HG03066 (cell line): ENCODE data around the gene ADAMTS17.

Experiments used
- ATAC-seq: cut with Tn5 transposase; IDR thresholded peaks from one replicate; pipeline ENCODE4 v1.9.1; 2021; ENCODE audit warnings: low read depth; ENCODE audit not compliant: unreplicated experiment

The ADAMTS17 gene

GRCh38 chr15:100116416-100117190, 225.2 kb downstream of the ADAMTS17 start:
- no peak for ATAC-seq

GRCh38 chr15:100115711-100116090, 226.1 kb downstream of the ADAMTS17 start:
- no peak for ATAC-seq

- ATAC-seq: no peak
These were observed 226.6 kb downstream of the ADAMTS17 start for GRCh38 chr15:100115066-100115710.

GRCh38 chr15:100114571-100114970, 227.2 kb downstream of the ADAMTS17 start:
- no peak for ATAC-seq

- no peak for ATAC-seq
These were observed 227.7 kb downstream of the ADAMTS17 start for GRCh38 chr15:100114100-100114499.

GRCh38 chr15:100113351-100114080, 228.3 kb downstream of the ADAMTS17 start:
- ATAC-seq: no peak

GRCh38 chr15:100112636-100113305, 229.0 kb downstream of the ADAMTS17 start:
- ATAC-seq: no peak

GRCh38 chr15:100112061-100112420, 229.7 kb downstream of the ADAMTS17 start:
- ATAC-seq: no peak

- ATAC-seq: no peak
These were observed 230.4 kb downstream of the ADAMTS17 start for GRCh38 chr15:100111125-100112060.

- no peak for ATAC-seq
These were observed 232.2 kb downstream of the ADAMTS17 start for GRCh38 chr15:100109486-100110035.

GRCh38 chr15:100108846-100109245, 232.9 kb downstream of the ADAMTS17 start:
- no peak for ATAC-seq

- ATAC-seq: no peak
These were observed 233.4 kb downstream of the ADAMTS17 start for GRCh38 chr15:100108346-100108745.

- no peak for ATAC-seq
These were observed 234.1 kb downstream of the ADAMTS17 start for GRCh38 chr15:100107606-100108225.

GRCh38 chr15:100107151-100107550, 234.6 kb downstream of the ADAMTS17 start:
- no peak for ATAC-seq

GRCh38 chr15:100106732-100107131, 235.0 kb downstream of the ADAMTS17 start:
- no peak for ATAC-seq

- ATAC-seq: no peak
These were observed 236.7 kb downstream of the ADAMTS17 start for GRCh38 chr15:100105101-100105500.

GRCh38 chr15:100104245-100104644, 237.5 kb downstream of the ADAMTS17 start:
- ATAC-seq: no peak

- ATAC-seq: no peak
These were observed 237.9 kb downstream of the ADAMTS17 start for GRCh38 chr15:100103828-100104227.

GRCh38 chr15:100101426-100102089, 240.2 kb downstream of the ADAMTS17 start:
- no peak for ATAC-seq
